PC-3 (cell line): ENCODE results near the gene PDXK.

Experiments
- EZH2 ChIP-seq: fragments of 300-600 bp; sonication (generic); IDR thresholded peaks from one replicate; pipeline ENCODE4 v1.6.1; 2017; ENCODE audit warnings: antibody characterized with exemption, mild to moderate bottlenecking, low read length; ENCODE audit not compliant: unreplicated experiment
- EZH2phosphoT487 ChIP-seq: fragments of 300-600 bp; sonication (generic); IDR thresholded peaks from 2 replicates; pipeline ENCODE4 v1.6.1; 2018; ENCODE audit warnings: mild to moderate bottlenecking, antibody characterized with exemption, low read length, borderline replicate concordance
- TF ChIP-seq, protein P1 (sequence below): fragments of 300-600 bp; sonication (generic); conservative IDR thresholded peaks from 2 replicates; pipeline ENCODE4 v1.5.1; 2017; ENCODE audit warnings: antibody characterized with exemption, low read depth, mild to moderate bottlenecking, low read length

DNA sequence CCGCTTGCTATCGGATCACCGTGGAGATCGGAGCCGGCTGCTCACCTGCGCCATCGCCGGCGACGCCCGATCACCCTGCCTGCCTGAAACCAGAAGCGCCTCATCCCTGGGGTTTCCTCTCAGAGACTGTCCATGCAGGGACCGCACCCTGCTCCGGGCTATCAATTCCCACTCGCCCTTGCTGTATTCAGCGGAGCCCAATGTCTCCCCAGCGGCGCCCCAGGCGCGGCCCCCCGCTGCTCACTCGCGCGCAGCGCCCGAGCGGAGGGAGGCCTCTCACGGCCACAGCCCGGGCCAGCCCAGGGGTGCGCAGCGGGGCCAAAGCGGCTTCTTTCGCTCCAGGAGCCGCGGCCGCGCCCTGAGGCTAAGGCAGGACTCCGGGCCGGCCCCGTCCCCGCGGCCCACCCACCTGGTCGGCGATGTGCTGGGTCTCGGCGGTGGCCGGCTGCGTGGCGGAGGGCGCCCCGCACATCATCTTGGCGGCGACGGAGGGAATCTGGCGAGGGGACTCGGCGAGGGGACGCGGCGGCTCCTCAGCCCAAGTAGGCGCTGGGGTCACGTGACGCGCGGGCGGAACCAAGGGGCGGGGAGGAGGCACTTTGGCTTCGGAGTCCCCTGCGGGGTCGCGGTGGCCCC lies 57.0 kb downstream of the PDXK start, which contains the start of gene CSTB:
- TF ChIP-seq, protein P1, sequence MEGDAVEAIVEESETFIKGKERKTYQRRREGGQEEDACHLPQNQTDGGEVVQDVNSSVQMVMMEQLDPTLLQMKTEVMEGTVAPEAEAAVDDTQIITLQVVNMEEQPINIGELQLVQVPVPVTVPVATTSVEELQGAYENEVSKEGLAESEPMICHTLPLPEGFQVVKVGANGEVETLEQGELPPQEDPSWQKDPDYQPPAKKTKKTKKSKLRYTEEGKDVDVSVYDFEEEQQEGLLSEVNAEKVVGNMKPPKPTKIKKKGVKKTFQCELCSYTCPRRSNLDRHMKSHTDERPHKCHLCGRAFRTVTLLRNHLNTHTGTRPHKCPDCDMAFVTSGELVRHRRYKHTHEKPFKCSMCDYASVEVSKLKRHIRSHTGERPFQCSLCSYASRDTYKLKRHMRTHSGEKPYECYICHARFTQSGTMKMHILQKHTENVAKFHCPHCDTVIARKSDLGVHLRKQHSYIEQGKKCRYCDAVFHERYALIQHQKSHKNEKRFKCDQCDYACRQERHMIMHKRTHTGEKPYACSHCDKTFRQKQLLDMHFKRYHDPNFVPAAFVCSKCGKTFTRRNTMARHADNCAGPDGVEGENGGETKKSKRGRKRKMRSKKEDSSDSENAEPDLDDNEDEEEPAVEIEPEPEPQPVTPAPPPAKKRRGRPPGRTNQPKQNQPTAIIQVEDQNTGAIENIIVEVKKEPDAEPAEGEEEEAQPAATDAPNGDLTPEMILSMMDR = no peak; the same call in 1 of the 2 replicates
- TF ChIP-seq EZH2 (no peak), EZH2phosphoT487 (no peak)
